NCI-H2196 treated with DMSO at 0.1 percent for 48 hours (cell line): ENCODE measurements around the gene LRP5.
"Not testable (repeated sequence)": the region's sequence is repeated elsewhere in the genome, so short reads cannot be mapped to it uniquely, and the experiment has no call there.

Source experiments
- DNase-seq: peaks from one replicate; lab custom pipeline; 2025; ENCODE audit not compliant: unreplicated experiment; lab: John Stamatoyannopoulos, UW

Gene LRP5

DNA sequence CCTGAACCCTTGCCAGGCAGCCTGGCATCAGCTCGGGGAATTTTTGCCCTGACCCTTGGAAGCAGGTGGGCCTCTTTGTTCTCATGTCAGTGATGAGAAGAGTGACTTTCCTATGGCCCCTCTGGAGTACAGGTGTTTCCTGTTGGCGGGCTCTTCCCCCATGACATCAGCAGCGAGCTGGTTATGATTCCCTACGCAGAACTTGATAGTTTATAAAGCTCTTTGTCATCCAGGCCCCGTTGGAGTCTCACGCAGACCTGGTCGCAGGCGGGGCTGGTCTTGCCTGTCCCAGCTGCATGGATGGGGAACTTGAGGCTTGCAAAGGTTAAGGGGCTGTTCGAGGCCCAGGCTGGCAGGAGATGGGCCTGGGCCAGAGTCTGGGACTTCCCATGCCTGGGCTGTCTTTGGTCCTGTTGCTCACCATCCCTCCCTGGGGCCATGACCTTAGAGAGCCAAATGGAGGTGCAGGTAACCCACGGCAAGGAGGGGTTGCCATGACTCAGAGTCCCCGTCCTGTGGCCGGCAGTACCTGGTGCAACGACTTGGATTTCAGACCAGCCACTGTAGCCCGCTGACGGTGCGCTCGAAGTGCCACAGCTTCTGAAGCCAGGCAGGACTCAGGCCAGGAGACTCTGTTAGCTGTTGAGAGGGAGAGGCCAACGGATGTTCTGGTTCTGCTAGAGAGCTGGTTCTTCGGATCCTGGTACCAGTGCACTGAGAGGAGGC, 102.3 kb downstream of the LRP5 start:
- no peak for DNase-seq

DNA sequence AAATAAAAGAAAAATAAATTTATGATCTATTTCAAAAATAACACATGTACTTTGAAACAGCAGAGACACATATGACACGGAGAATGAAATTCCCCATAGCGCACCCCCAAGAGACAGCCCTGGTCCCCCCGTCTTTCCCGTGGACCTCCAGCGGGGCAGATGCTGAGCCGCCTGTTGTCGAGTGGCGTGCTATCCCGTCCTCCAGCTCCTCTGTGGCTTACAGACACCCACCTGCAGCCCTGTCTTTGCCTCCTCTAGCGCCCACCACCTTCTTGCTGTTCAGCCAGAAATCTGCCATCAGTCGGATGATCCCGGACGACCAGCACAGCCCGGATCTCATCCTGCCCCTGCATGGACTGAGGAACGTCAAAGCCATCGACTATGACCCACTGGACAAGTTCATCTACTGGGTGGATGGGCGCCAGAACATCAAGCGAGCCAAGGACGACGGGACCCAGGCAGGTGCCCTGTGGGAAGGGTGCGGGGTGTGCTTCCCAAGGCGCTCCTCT, 103.7 kb downstream of the LRP5 start:
- DNase-seq, result no peak

DNA sequence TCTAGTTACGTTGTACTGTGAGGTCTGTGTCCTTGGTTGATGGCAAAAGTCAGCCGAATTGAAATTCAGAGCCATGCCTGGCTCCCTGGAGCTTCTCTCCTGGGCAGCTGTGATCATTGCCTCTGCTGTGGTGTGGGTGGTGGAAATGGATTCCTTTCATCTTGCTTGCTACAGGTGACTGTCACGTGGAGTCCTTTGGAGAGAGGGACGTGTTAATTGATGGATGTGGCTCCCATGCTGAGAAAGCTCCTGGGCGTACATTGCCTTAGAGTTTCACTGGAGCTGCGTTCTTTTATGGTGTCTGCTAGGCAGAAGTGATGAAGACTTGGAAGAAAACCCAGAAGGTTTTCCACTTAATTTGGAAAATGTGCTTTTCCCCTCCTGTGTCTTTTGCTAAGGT, 106.3 kb downstream of the LRP5 start:
- DNase-seq, result no peak

DNA sequence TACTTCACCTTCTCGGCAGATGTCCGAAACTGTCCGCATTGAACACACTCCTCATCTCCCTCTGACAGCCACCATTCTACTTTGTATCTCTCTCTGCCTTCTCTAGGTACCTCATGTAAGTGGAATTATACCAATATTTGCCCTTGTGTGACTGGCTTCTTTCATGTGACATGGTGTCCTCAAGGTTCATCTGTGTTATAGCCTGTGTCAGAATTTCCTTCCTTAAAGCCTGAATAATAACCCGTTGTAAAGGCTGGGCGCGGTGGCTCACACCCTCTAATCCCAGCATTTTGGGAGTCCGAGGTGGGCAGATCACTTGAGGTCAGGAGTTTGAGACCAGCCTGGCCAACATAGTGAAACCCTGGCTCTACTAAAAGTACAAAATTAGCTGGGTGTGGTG, 107.8 kb downstream of the LRP5 start:
- no peak for DNase-seq

DNA sequence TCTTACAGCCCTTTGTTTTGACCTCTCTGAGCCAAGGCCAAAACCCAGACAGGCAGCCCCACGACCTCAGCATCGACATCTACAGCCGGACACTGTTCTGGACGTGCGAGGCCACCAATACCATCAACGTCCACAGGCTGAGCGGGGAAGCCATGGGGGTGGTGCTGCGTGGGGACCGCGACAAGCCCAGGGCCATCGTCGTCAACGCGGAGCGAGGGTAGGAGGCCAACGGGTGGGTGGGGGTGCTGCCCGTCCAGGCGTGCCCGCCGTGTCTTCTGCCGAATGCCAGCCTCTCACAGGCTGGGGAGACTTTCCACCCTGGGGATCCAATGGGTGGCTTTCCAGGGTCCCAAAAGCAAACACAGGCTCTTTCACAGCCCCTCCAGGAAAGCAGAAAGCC, 111.1 kb downstream of the LRP5 start:
- DNase-seq, result no peak

DNA sequence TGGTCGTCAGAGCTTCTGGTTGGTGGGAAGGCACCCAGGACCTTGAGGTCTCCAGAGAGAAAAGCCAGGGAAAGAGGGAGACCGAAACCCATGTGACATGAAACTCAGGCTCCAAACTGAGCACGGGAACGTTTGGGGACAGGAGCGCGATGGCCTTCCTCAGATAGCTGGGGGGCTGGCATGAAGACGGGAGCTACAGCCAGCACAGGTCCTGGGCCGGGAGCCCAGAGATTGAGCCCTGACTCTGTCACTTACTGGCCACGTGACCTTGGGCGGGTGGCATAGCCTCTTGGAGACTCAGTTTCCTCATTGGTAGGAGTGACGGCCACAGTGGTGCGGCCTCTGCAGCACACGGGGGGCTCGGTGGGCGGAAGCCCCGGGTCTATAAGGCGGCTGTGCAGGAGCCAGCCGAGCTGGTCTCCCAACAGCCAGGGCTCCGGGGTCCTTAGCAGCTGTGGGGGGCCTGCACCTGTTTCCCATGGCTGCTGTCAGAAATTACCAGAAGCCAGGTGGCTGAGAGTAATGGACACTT, 111.8 kb downstream of the LRP5 start:
- DNase-seq, result no peak

DNA sequence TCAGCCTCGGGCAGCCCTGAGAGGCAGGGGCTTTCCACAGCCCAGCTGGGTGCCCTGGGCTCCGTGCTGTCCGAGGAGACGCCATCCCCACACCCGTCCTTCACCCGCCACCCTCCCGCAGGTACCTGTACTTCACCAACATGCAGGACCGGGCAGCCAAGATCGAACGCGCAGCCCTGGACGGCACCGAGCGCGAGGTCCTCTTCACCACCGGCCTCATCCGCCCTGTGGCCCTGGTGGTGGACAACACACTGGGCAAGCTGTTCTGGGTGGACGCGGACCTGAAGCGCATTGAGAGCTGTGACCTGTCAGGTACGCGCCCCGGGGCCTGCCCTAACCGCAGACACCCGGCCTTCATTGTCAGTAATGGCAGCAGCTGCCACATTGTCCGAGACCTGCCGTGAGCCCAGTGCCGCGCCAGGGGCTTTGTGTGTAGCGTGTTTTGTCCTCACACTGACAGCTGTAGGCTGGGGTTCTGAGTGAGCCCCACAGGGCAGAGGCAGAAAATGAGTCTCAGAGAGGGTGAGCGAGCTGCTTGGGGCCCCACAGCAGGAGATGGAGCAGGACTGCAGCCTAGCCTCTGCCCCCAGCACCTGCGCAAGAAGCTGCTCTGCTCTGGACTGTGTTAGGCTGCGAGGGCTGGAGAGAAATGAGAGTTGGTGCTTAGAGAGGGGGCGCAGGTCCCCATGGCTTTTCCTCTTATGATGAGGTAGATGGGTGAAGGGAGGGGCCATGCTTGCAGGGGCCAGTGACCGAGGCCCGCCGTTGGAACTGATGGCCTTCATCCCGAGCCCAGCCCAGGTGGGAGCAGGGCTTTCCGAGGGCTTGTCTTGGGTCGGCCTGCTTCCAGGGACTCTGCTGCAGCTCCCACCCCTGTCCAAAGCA, 112.8 kb downstream of the LRP5 start:
- DNase-seq, result no peak

DNA sequence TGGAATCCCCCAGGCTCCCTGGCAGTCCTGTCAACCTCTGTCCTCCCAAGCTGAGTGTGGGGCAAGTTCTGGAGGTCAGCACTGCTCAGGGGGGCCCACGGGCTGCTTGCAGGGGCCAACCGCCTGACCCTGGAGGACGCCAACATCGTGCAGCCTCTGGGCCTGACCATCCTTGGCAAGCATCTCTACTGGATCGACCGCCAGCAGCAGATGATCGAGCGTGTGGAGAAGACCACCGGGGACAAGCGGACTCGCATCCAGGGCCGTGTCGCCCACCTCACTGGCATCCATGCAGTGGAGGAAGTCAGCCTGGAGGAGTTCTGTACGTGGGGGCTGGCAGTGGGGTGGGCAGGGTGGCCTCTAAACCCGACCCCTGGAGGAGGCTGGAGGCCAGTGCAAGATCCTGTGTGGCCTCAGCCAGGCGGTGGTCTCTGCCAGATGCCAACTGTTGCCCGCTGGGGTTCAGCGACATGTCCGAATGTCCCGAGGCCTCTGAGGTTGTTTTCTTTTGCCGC, 113.5 kb downstream of the LRP5 start:
- DNase-seq, result no peak

DNA sequence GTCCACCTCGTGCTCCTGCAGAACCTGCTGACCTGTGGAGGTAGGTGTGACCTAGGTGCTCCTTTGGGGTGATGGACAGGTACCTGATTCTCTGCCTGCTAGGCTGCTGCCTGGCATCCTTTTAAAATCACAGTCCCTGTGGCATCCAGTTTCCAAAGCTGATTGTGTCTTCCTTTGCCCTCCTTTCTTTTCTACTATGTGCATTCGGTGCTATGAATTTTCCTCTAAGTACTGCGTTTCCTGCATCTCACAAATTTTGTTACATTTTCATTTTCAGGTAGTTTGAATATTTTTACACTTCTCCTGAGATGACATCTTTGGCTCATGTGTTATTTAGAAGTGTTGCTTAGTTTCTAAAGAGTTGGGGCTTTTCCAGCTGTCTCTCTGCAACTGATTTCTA, 117.3 kb downstream of the LRP5 start:
- DNase-seq, result no peak

DNA sequence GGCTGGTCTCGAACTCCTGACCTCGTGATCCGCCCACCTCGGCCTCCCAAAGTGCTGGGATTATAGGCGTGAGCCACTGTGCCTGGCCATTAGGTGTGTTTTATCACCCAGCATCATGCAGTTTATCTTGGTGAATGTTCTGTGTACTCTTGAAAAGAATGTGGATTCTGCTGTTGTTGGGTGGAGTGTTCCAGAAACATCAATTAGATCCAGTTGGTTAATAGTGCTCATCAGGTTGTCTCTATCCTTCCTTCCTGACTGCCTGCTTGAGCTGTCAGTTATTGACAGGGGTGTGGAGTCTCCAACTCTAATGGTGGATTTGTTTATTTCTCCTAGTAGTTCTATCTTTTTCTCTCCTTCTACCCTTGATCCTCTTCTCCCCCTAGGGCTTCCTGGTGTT, 118.0 kb downstream of the LRP5 start:
- DNase-seq, result no peak

DNA sequence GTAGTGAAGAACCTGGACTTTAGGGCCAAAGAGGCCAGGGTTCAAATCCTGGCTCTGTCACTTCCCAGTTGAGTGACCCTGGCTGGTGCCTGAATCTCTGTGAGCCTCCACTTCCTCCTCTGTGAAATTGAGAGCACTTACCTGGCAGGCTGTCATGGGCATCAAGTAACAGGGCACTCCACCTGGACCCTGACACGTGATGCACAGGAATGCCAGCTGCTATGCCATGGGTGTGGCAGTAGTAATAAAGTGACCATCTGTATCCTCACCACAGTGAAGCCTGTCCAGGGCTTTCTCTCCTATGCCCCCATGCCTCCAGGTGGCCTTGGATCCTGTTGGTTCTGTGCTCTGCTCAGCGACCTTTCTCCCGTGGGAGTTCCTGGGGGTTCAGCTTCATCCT, 118.4 kb downstream of the LRP5 start:
- DNase-seq, result peak; percentile 73

DNA sequence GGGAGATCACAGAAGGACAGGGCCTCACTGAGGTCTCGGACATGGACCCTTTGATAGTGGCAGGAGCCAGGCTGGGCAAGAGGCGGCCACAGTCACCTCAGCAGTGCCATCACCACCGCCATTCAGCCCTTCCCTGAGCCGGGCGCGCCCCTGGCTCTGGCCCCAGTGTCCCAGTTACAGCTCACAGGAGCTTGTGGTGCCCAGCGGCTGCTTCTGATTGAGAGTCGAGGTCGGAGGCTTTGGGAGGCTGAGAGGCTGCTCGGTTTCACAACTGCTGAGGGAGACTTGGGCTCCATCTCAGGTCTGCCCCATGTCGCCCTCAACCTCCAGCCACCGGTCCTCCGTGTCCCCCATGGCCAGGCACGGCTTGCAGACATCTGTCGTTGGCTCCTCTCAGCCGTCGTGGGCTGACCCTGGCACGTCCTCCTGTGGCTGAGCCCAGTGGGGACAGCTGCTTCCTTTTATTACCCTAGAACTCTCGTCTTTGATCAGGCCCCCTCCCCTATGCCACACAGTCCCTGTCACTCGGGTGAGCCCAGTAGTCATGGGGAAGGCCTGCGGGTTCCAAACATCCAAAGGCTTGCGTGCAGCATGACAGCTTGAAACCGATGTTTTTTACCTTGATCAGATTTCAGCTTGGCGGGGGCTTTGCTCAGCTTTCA, 119.7 kb downstream of the LRP5 start:
- no peak for DNase-seq

DNA sequence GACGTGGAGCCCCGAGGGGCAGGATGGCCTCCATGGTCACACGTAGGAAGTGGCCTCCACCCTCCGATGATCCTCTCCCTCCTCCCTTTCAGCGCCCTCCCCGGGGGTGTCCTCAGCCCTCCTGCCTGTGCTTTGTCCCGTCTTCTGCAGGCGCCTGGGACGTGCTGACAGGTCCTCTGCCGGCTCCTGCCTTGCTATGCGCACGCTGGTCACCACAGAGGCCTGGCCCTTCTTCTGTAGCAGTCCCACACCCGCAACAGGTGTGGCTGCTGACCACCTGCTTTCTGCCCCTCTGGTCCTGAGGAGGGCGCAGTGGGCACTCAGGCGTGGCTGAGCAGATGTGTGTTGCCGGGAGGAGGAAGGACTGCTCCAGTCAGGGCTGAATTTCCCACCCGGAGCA, 120.5 kb downstream of the LRP5 start:
- DNase-seq, result no peak

DNA sequence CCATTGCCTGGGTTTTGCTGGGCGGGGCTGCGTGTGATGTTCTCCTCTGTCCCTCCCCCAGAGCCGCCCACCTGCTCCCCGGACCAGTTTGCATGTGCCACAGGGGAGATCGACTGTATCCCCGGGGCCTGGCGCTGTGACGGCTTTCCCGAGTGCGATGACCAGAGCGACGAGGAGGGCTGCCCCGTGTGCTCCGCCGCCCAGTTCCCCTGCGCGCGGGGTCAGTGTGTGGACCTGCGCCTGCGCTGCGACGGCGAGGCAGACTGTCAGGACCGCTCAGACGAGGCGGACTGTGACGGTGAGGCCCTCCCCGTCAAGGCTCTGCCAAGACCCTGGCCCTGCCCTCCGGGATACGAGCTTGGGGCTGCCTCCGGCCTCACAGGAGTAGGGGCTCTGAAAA, 121.2 kb downstream of the LRP5 start:
- DNase-seq, result no peak

DNA sequence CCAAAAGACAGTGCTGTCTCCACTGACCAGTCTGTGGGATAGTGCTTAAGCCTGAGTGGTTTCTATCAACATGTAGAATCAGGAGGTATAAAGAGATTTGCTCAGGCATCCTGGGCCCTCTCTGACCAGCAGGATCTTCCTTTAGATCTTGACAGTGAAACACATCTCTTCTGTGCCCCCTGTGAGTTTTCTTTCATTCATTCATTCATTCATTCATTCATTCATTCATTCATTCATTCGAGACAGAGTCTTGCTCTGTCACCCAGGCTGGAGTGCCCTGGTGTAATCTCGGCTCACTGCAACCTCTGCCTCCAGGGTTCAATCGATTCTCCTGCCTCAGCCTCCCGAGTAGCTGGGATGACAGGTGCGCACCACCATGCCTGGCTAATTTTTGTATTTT, 121.8 kb downstream of the LRP5 start:
- DNase-seq, result not testable (repeated sequence)

DNA sequence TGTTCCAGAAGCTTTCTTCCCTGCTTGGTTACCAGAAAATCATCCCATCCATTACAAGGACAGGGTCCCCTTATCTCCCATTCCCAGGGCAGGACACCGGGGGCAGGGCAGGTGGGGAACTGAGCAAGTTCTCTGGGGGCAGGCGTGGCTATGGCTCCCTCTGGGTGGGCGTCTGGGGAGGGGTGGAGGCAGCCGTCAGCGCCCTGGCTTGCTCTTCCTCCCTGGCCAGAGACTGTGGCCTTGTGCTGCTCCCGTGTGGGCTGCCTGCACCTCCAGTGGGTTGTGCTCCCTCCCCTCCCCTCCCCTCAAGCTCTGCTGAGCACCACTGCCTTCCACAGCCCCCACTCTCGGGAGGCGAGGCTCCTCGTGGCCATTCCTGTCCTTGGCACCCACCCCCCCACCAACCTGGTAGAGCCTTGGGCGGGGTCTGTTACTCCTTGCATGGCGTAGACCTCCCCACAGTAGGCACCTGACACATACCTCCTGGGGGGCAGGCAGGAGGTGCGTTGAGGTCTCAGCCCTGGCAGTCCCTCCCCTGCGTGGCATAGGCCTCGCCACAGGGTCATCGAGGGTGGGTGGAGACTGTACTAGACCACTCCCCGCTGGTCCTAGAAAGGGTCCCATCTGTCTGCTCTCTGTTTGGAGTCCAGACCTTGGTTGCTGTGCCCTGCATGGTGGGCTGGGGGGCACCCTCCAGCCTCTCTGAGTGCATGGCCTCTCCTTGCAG, 123.9 kb downstream of the LRP5 start:
- no peak for DNase-seq

DNA sequence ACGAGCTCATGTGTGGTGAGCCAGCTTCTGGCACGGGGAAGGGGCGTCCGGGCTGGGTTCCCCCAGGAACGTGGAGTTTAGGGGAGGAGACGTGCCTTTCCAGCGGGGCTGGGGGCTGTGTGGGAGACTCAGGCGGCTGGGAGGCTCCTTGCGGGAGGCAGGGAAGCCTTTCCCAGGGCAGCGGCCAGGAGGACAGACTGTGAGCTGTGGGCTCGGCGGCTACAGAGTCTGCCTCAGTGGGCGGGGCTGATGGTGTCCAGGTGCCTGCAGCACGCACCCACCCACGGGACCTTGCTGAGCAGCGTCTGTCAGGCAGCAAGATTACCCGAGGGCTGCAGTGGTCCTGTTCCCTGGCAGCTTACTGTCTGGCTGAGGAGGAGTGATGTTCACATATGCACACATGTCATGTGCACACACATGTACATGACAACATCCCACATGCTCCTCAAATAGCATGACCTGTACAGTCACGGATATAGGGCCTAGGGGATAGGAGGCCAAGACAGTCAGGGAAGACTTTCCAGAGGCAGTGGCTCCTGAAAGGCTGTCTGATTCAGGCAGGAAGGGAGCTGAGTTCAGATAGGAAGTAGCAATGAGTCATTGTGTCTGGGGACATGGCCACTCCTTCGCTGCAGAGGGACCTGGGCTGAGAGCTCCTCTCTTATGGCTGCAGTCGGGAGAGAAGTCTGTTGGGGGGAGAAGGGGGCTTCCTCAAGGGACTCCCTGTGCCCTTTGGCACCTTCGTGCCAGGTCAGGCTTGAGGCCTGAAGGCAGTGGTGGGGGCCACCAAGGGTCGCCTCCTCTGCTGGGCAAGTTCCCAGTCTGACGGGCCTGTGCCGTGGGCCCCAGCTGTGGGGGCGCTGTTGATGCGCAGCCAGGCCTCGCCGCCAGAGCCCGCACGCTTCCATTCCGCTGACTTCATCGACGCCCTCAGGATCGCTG, 124.9 kb downstream of the LRP5 start:
- DNase-seq, result no peak

DNA sequence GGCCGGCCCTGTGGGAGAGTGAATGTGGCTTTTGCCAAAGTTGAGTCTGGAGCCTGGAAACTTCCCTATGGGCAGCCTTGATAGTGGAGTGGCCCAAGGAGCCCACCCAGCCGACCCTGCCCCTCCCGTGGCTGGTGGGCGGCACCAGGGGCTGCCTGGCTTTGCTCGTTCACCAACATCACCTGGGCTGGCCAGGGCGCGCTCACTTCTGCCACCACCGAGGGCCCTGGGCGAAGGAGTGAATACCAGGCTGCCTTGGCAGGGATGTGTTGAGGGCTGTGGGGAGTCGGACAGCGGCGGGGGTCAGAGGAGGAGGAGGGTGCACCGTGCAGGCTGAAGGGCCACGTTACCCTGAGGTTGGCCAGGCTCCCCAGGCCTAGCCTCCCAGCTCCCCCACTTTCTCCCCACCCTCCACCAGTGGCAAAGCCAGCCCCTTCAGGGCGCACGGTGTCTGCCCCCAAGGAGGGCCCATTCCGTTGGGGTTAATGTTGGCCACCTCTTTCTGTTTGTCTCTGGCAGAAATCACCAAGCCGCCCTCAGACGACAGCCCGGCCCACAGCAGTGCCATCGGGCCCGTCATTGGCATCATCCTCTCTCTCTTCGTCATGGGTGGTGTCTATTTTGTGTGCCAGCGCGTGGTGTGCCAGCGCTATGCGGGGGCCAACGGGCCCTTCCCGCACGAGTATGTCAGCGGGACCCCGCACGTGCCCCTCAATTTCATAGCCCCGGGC, 125.7 kb downstream of the LRP5 start:
- DNase-seq, result no peak
